Posterior cingulate gyrus (tissue), 11 donors: ENCODE data around the gene RNF112.

ENCODE experiments used
- DNase-seq, 10 donors: peaks; one replicate each; pipeline versions ENCODE4 v3.0.0 to v3.0.0-alpha.2; 2020 to 2021; ENCODE audit warnings: mixed read lengths in 3 of 10
- intact Hi-C: fragments of 100-400 bp; cut with DNase I; formaldehyde crosslinking; loops from one replicate; pipeline ENCODE4 v1.15.1; 2023

The RNF112 gene

GRCh38 chr17:19386051-19386929, 24.7 kb upstream of the RNF112 start:
- peak in 4 of 10 donors; percentile 31 to 88 (median 62) for DNase-seq

GRCh38 chr17:19386974-19387920, 23.8 kb upstream of the RNF112 start, which contains the start of gene MFAP4:
MFAP4 (minus strand) TSS chr17:19387190; CDS start chr17:19387155, 35 bp downstream.
- peak in 2 of 10 donors; percentile 70 to 85 for DNase-seq
- intact Hi-C loops, result no loop called here

More at GRCh38 chr17:19386051-19386929, 24.7 kb upstream of the RNF112 start:
- intact Hi-C loops, result no loop called here

GRCh38 chr17:19387921-19388521, 23.0 kb upstream of the RNF112 start:
- no peak for DNase-seq
- intact Hi-C loops, result no loop called here

GRCh38 chr17:19388791-19389785, 21.9 kb upstream of the RNF112 start:
- DNase-seq, result peak in 2 of 10 donors; percentile 24 to 55
- intact Hi-C loops, result no loop called here

GRCh38 chr17:19390951-19391350, 20.1 kb upstream of the RNF112 start:
- peak in 1 of 10 donors; percentile 7 for DNase-seq

GRCh38 chr17:19391432-19391831, 19.6 kb upstream of the RNF112 start:
- intact Hi-C loops, result no loop called here

More at GRCh38 chr17:19390951-19391350, 20.1 kb upstream of the RNF112 start:
- intact Hi-C loops, result no loop called here

GRCh38 chr17:19392303-19392702, 18.7 kb upstream of the RNF112 start:
- intact Hi-C loops, result no loop called here
- DNase-seq, result peak in 3 of 10 donors; percentile 31 to 39 (median 31)

More at GRCh38 chr17:19391432-19391831, 19.6 kb upstream of the RNF112 start:
- peak in 2 of 10 donors; percentile 8 to 25 for DNase-seq

- intact Hi-C loops, result no loop called here
- DNase-seq, result peak in 2 of 10 donors; percentile 7 to 35
Measured at GRCh38 chr17:19397556-19398041, 13.4 kb upstream of the RNF112 start.

GRCh38 chr17:19398301-19399181, 12.5 kb upstream of the RNF112 start:
- intact Hi-C loops, result no loop called here
- peak in 1 of 10 donors; percentile 32 for DNase-seq

GRCh38 chr17:19399750-19400450, 11.1 kb upstream of the RNF112 start:
- intact Hi-C loops, result no loop called here
- DNase-seq, result peak in 2 of 10 donors; percentile 31 to 53

- intact Hi-C loops, result no loop called here
- DNase-seq, result peak in 2 of 10 donors; percentile 28 to 45
Measured at GRCh38 chr17:19401321-19402010, 9.6 kb upstream of the RNF112 start.

GRCh38 chr17:19402171-19402570, 8.9 kb upstream of the RNF112 start:
- no peak for DNase-seq
- intact Hi-C loops, result no loop called here

- peak in 2 of 10 donors; percentile 45 to 53 for DNase-seq
Measured at GRCh38 chr17:19403021-19403420, 8.0 kb upstream of the RNF112 start.

GRCh38 chr17:19404264-19404663, 6.8 kb upstream of the RNF112 start:
- intact Hi-C loops, result no loop called here
- no peak for DNase-seq

More at GRCh38 chr17:19403021-19403420, 8.0 kb upstream of the RNF112 start:
- intact Hi-C loops, result no loop called here

- intact Hi-C loops, result no loop called here
- peak in 1 of 10 donors; percentile 12 for DNase-seq
Measured at GRCh38 chr17:19405114-19405513, 5.9 kb upstream of the RNF112 start.

- intact Hi-C loops, result no loop called here
- peak in 1 of 10 donors; percentile 31 for DNase-seq
Measured at GRCh38 chr17:19407601-19408345, 3.3 kb upstream of the RNF112 start.
